ENCODE measurements around the gene PKM.

DNA sequence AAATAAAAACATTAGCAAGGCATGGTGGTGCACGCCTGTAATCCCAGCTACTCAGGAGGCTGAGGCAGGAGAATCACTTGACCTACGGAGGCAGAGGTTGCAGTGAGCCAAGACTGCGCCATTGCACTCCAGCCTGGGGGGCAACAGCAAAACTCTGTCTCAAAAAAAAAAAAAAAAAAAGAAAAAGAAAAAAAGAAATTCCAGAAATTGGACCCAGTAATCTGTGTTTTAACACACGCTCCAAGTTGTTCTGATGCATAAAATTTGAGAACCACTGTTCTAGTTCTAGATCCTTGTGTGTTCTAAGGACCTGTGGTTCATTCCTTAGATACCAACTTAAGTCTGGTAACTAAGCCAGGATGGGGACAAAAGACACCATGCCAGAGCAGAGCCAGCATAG is 38.7 kb upstream of the PKM start:
- TF ChIP-seq JUND (IDR thresholded peaks at IDR 0.05) (no peak), EGR1 (IDR thresholded peaks at IDR 0.05; ENCODE audit: low read depth in 2 of 2) (no peak), RAD21 (IDR thresholded peaks at IDR 0.05) (no peak), TAF1 (conservative IDR thresholded peaks at IDR 0.05) (no peak), SP1 (IDR thresholded peaks at IDR 0.05) (no peak), GABPA (IDR thresholded peaks at IDR 0.05 in 1 of 2, conservative IDR thresholded peaks at IDR 0.05 in 1 of 2) (no peak), YY1 (IDR thresholded peaks at IDR 0.05) (no peak)
- TF ChIP-seq, protein P1, sequence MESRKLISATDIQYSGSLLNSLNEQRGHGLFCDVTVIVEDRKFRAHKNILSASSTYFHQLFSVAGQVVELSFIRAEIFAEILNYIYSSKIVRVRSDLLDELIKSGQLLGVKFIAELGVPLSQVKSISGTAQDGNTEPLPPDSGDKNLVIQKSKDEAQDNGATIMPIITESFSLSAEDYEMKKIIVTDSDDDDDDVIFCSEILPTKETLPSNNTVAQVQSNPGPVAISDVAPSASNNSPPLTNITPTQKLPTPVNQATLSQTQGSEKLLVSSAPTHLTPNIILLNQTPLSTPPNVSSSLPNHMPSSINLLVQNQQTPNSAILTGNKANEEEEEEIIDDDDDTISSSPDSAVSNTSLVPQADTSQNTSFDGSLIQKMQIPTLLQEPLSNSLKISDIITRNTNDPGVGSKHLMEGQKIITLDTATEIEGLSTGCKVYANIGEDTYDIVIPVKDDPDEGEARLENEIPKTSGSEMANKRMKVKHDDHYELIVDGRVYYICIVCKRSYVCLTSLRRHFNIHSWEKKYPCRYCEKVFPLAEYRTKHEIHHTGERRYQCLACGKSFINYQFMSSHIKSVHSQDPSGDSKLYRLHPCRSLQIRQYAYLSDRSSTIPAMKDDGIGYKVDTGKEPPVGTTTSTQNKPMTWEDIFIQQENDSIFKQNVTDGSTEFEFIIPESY (IDR thresholded peaks at IDR 0.05), result no peak
- TF ChIP-seq, protein P2, sequence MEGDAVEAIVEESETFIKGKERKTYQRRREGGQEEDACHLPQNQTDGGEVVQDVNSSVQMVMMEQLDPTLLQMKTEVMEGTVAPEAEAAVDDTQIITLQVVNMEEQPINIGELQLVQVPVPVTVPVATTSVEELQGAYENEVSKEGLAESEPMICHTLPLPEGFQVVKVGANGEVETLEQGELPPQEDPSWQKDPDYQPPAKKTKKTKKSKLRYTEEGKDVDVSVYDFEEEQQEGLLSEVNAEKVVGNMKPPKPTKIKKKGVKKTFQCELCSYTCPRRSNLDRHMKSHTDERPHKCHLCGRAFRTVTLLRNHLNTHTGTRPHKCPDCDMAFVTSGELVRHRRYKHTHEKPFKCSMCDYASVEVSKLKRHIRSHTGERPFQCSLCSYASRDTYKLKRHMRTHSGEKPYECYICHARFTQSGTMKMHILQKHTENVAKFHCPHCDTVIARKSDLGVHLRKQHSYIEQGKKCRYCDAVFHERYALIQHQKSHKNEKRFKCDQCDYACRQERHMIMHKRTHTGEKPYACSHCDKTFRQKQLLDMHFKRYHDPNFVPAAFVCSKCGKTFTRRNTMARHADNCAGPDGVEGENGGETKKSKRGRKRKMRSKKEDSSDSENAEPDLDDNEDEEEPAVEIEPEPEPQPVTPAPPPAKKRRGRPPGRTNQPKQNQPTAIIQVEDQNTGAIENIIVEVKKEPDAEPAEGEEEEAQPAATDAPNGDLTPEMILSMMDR (IDR thresholded peaks at IDR 0.05; ENCODE audit: low read depth, low read length, missing input control), result no peak
- TF ChIP-seq, protein P3, sequence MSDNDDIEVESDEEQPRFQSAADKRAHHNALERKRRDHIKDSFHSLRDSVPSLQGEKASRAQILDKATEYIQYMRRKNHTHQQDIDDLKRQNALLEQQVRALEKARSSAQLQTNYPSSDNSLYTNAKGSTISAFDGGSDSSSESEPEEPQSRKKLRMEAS (IDR thresholded peaks at IDR 0.05), result no peak
